ENCODE data around the gene TRAK2. TPM values are rescaled to one million over a fixed set of nuclear protein-coding genes. Genes with fewer than 3 reads are reported as not detected.

TRAK2 gene
- total and polyA plus RNA-seq, 8 donors: 8.2 to 46.8 (median 27.2) TPM

- H3K27ac ChIP-seq: no peak overlapping the region
- intact Hi-C loops (cut with DNase I; ENCODE audit: low total_unique reads): no loop called here
- WGBS, 5 donors: 83 to 95% (median 89%) methylated on average over 7 of the region's 7 CpGs
- H3K27me3 ChIP-seq: no peaks in the 10 kb centered on the region
- peaks cover 0 to 41% (median 28%) of the 10 kb centered on the region in 4 donors for H3K36me3 ChIP-seq
- H3K4me3 ChIP-seq: no peak overlapping the region
- TF ChIP-seq CTCF (IDR thresholded peaks at IDR 0.05) (no peak), EP300 (IDR thresholded peaks at IDR 0.05) (no peak), POLR2A (IDR thresholded peaks at IDR 0.05) (no peak), POLR2AphosphoS5 (IDR thresholded peaks at IDR 0.05) (no peak)
- H3K4me1 ChIP-seq: no peaks in the 10 kb centered on the region
- DNase-seq: no peak
- no peaks in the 10 kb centered on the region for H3K9me3 ChIP-seq
These were observed 105.5 kb downstream of the TRAK2 start for GRCh38 chr2:201345625-201346213.

- intact Hi-C loops (cut with DNase I; ENCODE audit: low total_unique reads): no loop called here
- WGBS, 5 donors: 31 to 61% (median 32%) methylated on average over 1 of the region's 1 CpG
- DNase-seq: peak in 1 of 2 donors; percentile 35
- Histone ChIP-seq H3K4me3 (no peak overlapping the region), H3K9me3 (no peaks in the 10 kb centered on the region), H3K27me3 (no peaks in the 10 kb centered on the region), H3K4me1 (no peaks in the 10 kb centered on the region), H3K27ac (no peak overlapping the region), H3K36me3 (peaks cover 0 to 36% (median 25%) of the 10 kb centered on the region in 4 donors)
- no peak for TF ChIP-seq POLR2AphosphoS5 (IDR thresholded peaks at IDR 0.05)
- TF ChIP-seq CTCF (IDR thresholded peaks at IDR 0.05): no peak
- TF ChIP-seq EP300 (IDR thresholded peaks at IDR 0.05): no peak
- no peak for TF ChIP-seq POLR2A (IDR thresholded peaks at IDR 0.05)
These were observed 106.4 kb downstream of the TRAK2 start for GRCh38 chr2:201344663-201345366.

- Histone ChIP-seq H3K27ac (no peak overlapping the region), H3K9me3 (no peaks in the 10 kb centered on the region), H3K4me3 (no peak overlapping the region), H3K36me3 (peaks cover 0 to 40% (median 20%) of the 10 kb centered on the region in 4 donors), H3K27me3 (no peaks in the 10 kb centered on the region), H3K4me1 (no peaks in the 10 kb centered on the region)
- TF ChIP-seq CTCF (IDR thresholded peaks at IDR 0.05): no peak
- TF ChIP-seq POLR2AphosphoS5 (IDR thresholded peaks at IDR 0.05): no peak
- no peak for TF ChIP-seq POLR2A (IDR thresholded peaks at IDR 0.05)
- no peak for TF ChIP-seq EP300 (IDR thresholded peaks at IDR 0.05)
- DNase-seq: no peak
- WGBS, 5 donors: 92 to 97% (median 95%) methylated on average over 2 of the region's 2 CpGs
- intact Hi-C loops (cut with DNase I; ENCODE audit: low total_unique reads): no loop called here
These were observed 107.7 kb downstream of the TRAK2 start for GRCh38 chr2:201343559-201343958.

GRCh38 chr2:201342923-201343322 is 108.3 kb downstream of the TRAK2 start:
- no peak for DNase-seq
- no peak for TF ChIP-seq POLR2AphosphoS5 (IDR thresholded peaks at IDR 0.05)
- no peak for TF ChIP-seq CTCF (IDR thresholded peaks at IDR 0.05)
- no peak for TF ChIP-seq EP300 (IDR thresholded peaks at IDR 0.05)
- no peak for TF ChIP-seq POLR2A (IDR thresholded peaks at IDR 0.05)
- no peaks in the 10 kb centered on the region for H3K4me1 ChIP-seq
- WGBS, 5 donors: 81 to 95% (median 89%) methylated on average over 2 of the region's 2 CpGs
- H3K4me3 ChIP-seq: no peak overlapping the region
- peaks cover 0 to 40% (median 18%) of the 10 kb centered on the region in 4 donors for H3K36me3 ChIP-seq
- no peaks in the 10 kb centered on the region for H3K9me3 ChIP-seq
- H3K27me3 ChIP-seq: no peaks in the 10 kb centered on the region
- intact Hi-C loops (cut with DNase I; ENCODE audit: low total_unique reads): no loop called here
- no peak overlapping the region for H3K27ac ChIP-seq

Measured in stomach (tissue), 9 donors.